ENCODE results near the gene KLF3. TPM values are rescaled to one million over a fixed set of nuclear protein-coding genes. Genes with fewer than 3 reads are reported as not detected.

KLF3 gene
- total RNA-seq, 1 donor from 2014 or later, result 15.9 TPM

DNA sequence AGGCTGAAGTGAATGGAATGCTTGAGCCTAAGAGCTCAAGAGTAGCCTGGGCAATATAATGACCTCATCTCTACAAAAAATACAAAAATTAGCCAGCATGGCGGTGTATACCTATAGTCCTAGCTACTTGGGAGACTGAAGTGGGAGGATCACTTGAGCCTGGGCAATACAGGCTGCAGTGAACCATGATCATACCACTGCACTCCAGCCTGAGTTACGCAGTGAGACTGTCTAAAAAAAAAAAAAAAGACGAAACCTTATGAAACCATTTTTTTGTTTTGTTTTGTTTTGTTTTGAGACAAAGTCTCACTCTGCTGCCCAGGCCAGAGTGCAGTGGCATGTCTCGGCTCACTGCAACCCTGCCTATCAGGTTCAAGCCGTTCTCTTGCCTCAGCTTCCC, 81.9 kb downstream of the KLF3 start:
- TF ChIP-seq, protein P1, sequence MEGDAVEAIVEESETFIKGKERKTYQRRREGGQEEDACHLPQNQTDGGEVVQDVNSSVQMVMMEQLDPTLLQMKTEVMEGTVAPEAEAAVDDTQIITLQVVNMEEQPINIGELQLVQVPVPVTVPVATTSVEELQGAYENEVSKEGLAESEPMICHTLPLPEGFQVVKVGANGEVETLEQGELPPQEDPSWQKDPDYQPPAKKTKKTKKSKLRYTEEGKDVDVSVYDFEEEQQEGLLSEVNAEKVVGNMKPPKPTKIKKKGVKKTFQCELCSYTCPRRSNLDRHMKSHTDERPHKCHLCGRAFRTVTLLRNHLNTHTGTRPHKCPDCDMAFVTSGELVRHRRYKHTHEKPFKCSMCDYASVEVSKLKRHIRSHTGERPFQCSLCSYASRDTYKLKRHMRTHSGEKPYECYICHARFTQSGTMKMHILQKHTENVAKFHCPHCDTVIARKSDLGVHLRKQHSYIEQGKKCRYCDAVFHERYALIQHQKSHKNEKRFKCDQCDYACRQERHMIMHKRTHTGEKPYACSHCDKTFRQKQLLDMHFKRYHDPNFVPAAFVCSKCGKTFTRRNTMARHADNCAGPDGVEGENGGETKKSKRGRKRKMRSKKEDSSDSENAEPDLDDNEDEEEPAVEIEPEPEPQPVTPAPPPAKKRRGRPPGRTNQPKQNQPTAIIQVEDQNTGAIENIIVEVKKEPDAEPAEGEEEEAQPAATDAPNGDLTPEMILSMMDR (IDR thresholded peaks at IDR 0.05), result no peak
- Mint-ChIP-seq H3K36me3 (ENCODE audit: low read depth) (peaks cover 14% of the 10 kb centered on the region), H3K4me3 (no peak overlapping the region), H3K27ac (no peak overlapping the region), H3K9me3 (peaks cover 15% of the 10 kb centered on the region), H3K27me3 (no peaks in the 10 kb centered on the region), H3K4me1 (peaks cover 11% of the 10 kb centered on the region)
- intact Hi-C loops (cut with micrococcal nuclease), result no loop called here
- ChIA-PET POLR2A (interaction anchor here (0.7 kb wide), 2 partner anchors 11 to 115 kb away, joined by 3 to 4 read pairs; no protein-coding TSS in a partner anchor), CTCF (no interaction called here)
- ATAC-seq (ENCODE audit: low read depth), result no peak
- no peak for DNase-seq

- TF ChIP-seq, protein P1 (IDR thresholded peaks at IDR 0.05), result no peak
- Mint-ChIP-seq H3K4me3 (no peak overlapping the region), H3K36me3 (ENCODE audit: low read depth) (peaks cover 14% of the 10 kb centered on the region), H3K9me3 (peaks cover 15% of the 10 kb centered on the region), H3K27me3 (no peaks in the 10 kb centered on the region), H3K4me1 (peaks cover 18% of the 10 kb centered on the region), H3K27ac (no peak overlapping the region)
- POLR2A ChIA-PET, result no interaction called here
- CTCF ChIA-PET, result no interaction called here
- intact Hi-C loops (cut with micrococcal nuclease), result no loop called here
- DNase-seq, result no peak
- no peak for ATAC-seq (ENCODE audit: low read depth)
Measured at GRCh38 chr4:38747629-38748028, 83.6 kb downstream of the KLF3 start.

- H3K4me3 Mint-ChIP-seq, result no peak overlapping the region
- TF ChIP-seq, protein P1 (IDR thresholded peaks at IDR 0.05), result no peak
- no peaks in the 10 kb centered on the region for H3K27me3 Mint-ChIP-seq
- no peak overlapping the region for H3K27ac Mint-ChIP-seq
- H3K36me3 Mint-ChIP-seq (ENCODE audit: low read depth), result peaks cover 14% of the 10 kb centered on the region
- CTCF ChIA-PET, result interaction anchor here (1.4 kb wide), 1 partner anchor 10 kb away, joined by 4 read pairs; no protein-coding TSS in a partner anchor
- H3K9me3 Mint-ChIP-seq, result peaks cover 15% of the 10 kb centered on the region
- POLR2A ChIA-PET, result no interaction called here
- intact Hi-C loops (cut with micrococcal nuclease), result no loop called here
- DNase-seq, result no peak
- H3K4me1 Mint-ChIP-seq, result peaks cover 7% of the 10 kb centered on the region
- ATAC-seq (ENCODE audit: low read depth), result no peak
Measured at GRCh38 chr4:38749336-38749735, 85.3 kb downstream of the KLF3 start.

Other genes starting within 250 kb of the KLF3 start
- gene TLR10, start 118.8 kb downstream of the KLF3 start, total RNA-seq, result 92.0 and 107 TPM in 2 replicates
- 39.6 and 43.0 TPM in 2 replicates for gene TLR1, start 140.6 kb downstream of the KLF3 start, total RNA-seq
- gene TLR6, start 192.6 kb downstream of the KLF3 start, total RNA-seq, result 59.1 and 64.7 TPM in 2 replicates
- gene FAM114A1, start 203.6 kb downstream of the KLF3 start, total RNA-seq, result 3.3 and 4.5 TPM in 2 replicates

Data from activated B cell treated with CpG ODN at 0.5 μM for 24 hours (primary cell).